Measurements from ENCODE around the gene PACRGL.

DNA sequence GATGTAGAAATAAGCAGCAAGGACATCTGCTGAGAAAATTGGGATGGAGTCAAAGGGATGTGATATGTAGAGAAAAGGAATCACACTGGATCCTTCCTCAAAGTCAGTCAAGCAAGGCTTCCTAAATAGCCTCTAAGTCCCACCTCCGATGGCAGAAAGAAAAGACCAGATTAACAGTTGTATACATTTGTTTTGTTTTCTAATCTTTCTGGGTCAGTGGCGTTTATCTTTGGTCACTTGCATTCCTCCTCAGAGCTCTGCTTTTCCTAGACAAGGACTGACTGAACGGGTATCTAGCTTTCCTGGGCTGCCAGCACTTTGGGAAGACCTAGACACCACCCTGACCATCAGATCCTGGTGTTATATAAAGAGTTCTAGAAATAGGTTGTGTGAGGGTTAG lies 23.2 kb downstream of the PACRGL start:
- TF ChIP-seq CTCF (IDR thresholded peaks at IDR 0.05), result no peak
- TF ChIP-seq, protein P1, sequence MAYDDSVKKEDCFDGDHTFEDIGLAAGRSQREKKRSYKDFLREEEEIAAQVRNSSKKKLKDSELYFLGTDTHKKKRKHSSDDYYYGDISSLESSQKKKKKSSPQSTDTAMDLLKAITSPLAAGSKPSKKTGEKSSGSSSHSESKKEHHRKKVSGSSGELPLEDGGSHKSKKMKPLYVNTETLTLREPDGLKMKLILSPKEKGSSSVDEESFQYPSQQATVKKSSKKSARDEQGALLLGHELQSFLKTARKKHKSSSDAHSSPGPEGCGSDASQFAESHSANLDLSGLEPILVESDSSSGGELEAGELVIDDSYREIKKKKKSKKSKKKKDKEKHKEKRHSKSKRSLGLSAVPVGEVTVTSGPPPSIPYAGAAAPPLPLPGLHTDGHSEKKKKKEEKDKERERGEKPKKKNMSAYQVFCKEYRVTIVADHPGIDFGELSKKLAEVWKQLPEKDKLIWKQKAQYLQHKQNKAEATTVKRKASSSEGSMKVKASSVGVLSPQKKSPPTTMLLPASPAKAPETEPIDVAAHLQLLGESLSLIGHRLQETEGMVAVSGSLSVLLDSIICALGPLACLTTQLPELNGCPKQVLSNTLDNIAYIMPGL (CRISPR knock-in tag; IDR thresholded peaks at IDR 0.05), result no peak
- TF ChIP-seq ESRRA (CRISPR knock-in tag; IDR thresholded peaks at IDR 0.05; ENCODE audit: borderline replicate concordance), result no peak
- no peak for TF ChIP-seq IRF2 (CRISPR knock-in tag; IDR thresholded peaks at IDR 0.05; ENCODE audit: borderline replicate concordance, low read depth)
- TF ChIP-seq, protein P2, sequence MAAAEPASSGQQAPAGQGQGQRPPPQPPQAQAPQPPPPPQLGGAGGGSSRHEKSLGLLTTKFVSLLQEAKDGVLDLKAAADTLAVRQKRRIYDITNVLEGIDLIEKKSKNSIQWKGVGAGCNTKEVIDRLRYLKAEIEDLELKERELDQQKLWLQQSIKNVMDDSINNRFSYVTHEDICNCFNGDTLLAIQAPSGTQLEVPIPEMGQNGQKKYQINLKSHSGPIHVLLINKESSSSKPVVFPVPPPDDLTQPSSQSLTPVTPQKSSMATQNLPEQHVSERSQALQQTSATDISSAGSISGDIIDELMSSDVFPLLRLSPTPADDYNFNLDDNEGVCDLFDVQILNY (CRISPR knock-in tag; IDR thresholded peaks at IDR 0.05), result no peak
- no peak for TF ChIP-seq GABPB1 (CRISPR knock-in tag; IDR thresholded peaks at IDR 0.05)
- no peak for TF ChIP-seq USF2 (CRISPR knock-in tag; IDR thresholded peaks at IDR 0.05)
